ENCODE data around the gene UNC5C.

- no peak for TF ChIP-seq CTCF (IDR thresholded peaks at IDR 0.05)
- TF ChIP-seq ZBTB33 (IDR thresholded peaks at IDR 0.05; ENCODE audit: borderline replicate concordance, low read depth), result no peak
- TF ChIP-seq FOSL2 (IDR thresholded peaks at IDR 0.05; ENCODE audit: borderline replicate concordance, low read depth), result no peak
- no peak for TF ChIP-seq MXI1 (IDR thresholded peaks at IDR 0.05; ENCODE audit: low read depth, low read length)
- TF ChIP-seq GABPA (IDR thresholded peaks at IDR 0.05; ENCODE audit: low read depth), result no peak
- no peak for TF ChIP-seq YY1 (IDR thresholded peaks at IDR 0.05; ENCODE audit: low read depth)
- no peak for TF ChIP-seq EP300 (IDR thresholded peaks at IDR 0.05; ENCODE audit: borderline replicate concordance in 1 of 2, low read depth in 1 of 2, low read length in 1 of 2)
- TF ChIP-seq TAF1 (IDR thresholded peaks at IDR 0.05; ENCODE audit: borderline replicate concordance, low read depth, low read length), result no peak
- TF ChIP-seq TEAD4 (IDR thresholded peaks at IDR 0.05; ENCODE audit: borderline replicate concordance, insufficient read depth), result no peak
These were observed 428.3 kb downstream of the UNC5C start for GRCh38 chr4:95120456-95120855.
